Effector memory CD8-positive, alpha-beta T cell (primary cell): ENCODE measurements around the gene UPK1B.
"Not testable (repeated sequence)": the region's sequence is repeated elsewhere in the genome, so short reads cannot be mapped to it uniquely, and the experiment has no call there.

Source experiments
- ATAC-seq: fragments of 150-1000 bp; cut with Tn5 transposase; replicated peaks from 2 replicates; pipeline ENCODE4 v1.10.0; 2021; ENCODE audit warnings: mild to moderate bottlenecking, moderate library complexity
- DNase-seq, 3 experiments: peaks; one replicate each; pipeline ENCODE4 v3.0.0; 2021
- H3K27ac Mint-ChIP-seq, 2 donors: one replicate each; pipeline ENCODE4 v1.8.0; 2022; ENCODE audit warnings: mild to moderate bottlenecking in 2 of 2, mixed read lengths in 2 of 2, moderate library complexity in 2 of 2
- H3K27me3 Mint-ChIP-seq, 2 donors: one replicate each; pipeline ENCODE4 v1.8.0; 2022; ENCODE audit warnings: mixed read lengths in 2 of 2
- H3K36me3 Mint-ChIP-seq: one replicate; pipeline ENCODE4 v1.8.0; 2022; ENCODE audit warnings: mild to moderate bottlenecking, moderate library complexity, mixed read lengths; ENCODE audit not compliant: insufficient read depth
- H3K4me1 Mint-ChIP-seq, 2 donors: one replicate each; pipeline ENCODE4 v1.8.0; 2022; ENCODE audit warnings: low read depth in 2 of 2, mixed read lengths in 2 of 2
- H3K4me3 Mint-ChIP-seq, 2 donors: one replicate each; pipeline ENCODE4 v1.8.0; 2022; ENCODE audit warnings: mild to moderate bottlenecking in 2 of 2, mixed read lengths in 2 of 2, moderate library complexity in 2 of 2
- H3K9me3 Mint-ChIP-seq, 2 donors: one replicate each; pipeline ENCODE4 v1.8.0; 2022; ENCODE audit warnings: mixed read lengths in 2 of 2

UPK1B gene

DNA sequence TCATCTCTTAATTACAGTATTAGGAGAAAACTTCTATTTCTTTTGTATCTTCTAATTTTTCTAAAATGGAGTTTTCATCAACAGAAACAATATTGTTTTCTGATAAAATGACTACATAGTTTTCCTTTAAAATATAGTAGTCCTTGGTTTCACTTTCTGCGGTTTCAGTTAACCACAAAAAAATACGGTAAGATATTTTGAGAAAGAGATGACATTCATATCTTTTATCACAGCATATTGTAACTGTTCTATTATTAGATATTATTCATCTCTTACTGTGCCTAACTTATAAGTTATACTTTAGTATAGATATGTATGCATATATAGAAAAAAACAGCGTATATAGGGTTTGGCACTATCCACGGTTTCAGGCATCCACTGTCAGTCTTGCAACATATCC lies 65.0 kb downstream of the UPK1B start:
- no peak for ATAC-seq
- Mint-ChIP-seq H3K9me3 (no peaks in the 10 kb centered on the region), H3K27ac (peak overlapping the region in 1 of 2 donors; percentile 86), H3K4me1 (peaks cover 26 to 35% of the 10 kb centered on the region in 2 donors), H3K4me3 (peak overlapping the region in 1 of 2 donors; percentile 88), H3K27me3 (no peaks in the 10 kb centered on the region), H3K36me3 (peaks cover 34% of the 10 kb centered on the region)
- no peak for DNase-seq

DNA sequence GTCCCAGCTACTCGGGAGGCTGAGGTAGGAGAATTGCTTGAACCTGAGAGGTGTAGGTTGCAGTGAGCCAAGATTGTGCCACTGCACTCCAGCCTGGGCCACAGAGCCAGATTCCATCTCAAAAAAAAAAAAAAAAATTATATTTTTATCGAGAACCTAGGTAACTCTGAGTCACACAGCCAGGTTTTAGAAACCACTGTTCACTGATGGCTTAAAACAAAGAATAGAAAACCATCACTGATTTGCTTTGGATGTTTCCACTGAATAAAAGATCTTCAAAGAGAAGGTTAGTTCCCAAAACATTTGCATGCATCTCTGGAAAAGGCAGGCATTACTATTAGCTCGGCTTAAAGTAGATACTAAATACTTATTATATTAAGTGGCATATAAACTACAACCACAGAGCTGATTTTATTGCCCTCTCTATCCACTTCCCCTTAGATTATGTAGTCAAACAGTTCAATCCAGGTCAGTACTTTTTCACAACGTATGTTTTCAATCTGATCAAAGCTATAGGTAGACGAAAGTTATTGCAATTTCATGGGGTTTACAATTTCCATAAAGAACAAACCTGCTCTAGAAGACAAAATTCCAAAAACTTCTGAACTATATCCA lies 65.9 kb downstream of the UPK1B start:
- no peaks in the 10 kb centered on the region for H3K27me3 Mint-ChIP-seq
- ATAC-seq (peak; percentile 13), DNase-seq (no peak)
- no peaks in the 10 kb centered on the region for H3K9me3 Mint-ChIP-seq
- H3K4me3 Mint-ChIP-seq, result peak overlapping the region; percentile 80 to 88
- H3K36me3 Mint-ChIP-seq, result peaks cover 25% of the 10 kb centered on the region
- H3K27ac Mint-ChIP-seq, result peak overlapping the region; percentile 86 to 90
- peaks cover 26 to 35% of the 10 kb centered on the region in 2 donors for H3K4me1 Mint-ChIP-seq

DNA sequence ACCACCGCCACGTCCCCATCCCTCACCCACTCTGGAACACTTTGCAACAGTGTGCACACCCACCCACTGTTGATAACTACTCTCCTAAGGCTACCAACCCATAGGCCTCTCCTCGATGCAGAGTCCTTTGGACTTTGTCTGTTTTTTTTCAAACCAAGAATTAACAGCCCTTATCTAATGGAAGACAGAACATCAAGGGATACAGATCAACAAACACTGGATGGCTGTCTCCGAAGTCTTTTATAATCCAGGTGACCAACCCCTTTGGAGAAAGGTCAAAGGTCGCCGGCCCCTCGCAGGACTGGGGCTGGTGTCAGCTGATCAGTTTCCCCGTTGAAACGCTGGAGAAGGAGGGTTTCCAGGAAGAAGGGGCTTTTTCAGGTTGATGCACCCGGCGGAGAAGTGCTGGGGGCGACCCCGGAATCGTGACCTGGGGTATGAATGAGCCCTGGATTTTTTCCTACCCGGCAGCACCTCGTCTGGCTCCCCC lies 66.7 kb downstream of the UPK1B start:
- Mint-ChIP-seq H3K27me3 (no peaks in the 10 kb centered on the region), H3K27ac (peak overlapping the region; percentile 86 to 90), H3K4me1 (peaks cover 25 to 35% of the 10 kb centered on the region in 2 donors), H3K36me3 (peaks cover 17% of the 10 kb centered on the region), H3K9me3 (no peaks in the 10 kb centered on the region), H3K4me3 (peak overlapping the region; percentile 80 to 88)
- DNase-seq (no peak), ATAC-seq (no peak)

DNA sequence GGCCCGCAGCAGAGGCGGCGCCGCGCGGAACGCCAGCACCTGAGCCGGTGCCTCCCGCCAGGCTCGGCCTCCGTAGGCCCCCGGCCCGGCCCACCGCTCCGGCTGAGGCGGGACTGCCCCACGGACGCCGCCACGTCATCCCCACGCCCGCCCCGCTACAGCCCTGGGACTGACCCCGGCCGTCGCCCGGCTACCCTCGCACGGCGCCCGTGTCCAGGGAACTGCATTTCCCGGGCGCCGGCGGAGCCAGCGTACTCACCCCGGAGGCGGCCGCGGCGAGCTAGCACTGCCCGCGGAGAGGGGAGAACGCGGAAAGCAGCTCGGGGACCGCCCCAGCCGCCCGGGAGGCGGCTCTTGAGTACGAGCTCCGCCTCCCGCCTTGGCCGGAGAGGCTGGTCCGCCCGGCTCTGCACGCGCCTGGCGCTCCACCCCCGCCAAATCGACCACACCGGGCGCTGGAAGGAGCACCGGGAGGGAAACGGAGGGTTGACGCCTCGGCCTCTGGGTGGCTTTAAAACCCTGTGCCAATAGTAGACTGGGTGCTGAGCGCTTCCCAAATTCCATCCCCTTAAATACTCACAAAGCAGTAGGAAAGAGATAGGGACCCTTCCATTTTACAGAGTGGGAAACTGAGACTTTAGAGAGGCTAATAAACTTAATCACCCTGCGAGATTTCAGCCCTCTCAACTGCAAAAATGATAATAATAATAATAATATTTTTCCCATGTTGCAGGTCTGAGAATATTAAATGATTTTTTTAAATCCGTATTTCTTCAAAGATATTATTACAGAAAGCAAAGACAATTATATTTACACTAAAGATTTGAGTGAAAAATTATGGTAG lies 67.4 kb downstream of the UPK1B start, which contains the start of gene B4GALT4:
Gene B4GALT4 (minus strand): TSS at position 288 of the 844 bp plus-strand sequence. CDS start 10,779 bp downstream, outside the sequence.
- Mint-ChIP-seq H3K36me3 (peaks cover 11% of the 10 kb centered on the region), H3K4me3 (peak within 1 kb of the TSS; percentile 80 to 88), H3K27me3 (no peaks in the 10 kb centered on the region), H3K27ac (peak within 1 kb of the TSS; percentile 86 to 90), H3K9me3 (no peaks in the 10 kb centered on the region), H3K4me1 (peaks cover 21 to 35% of the 10 kb centered on the region in 2 donors)
- peak; percentile 61 to 68 (median 65) for DNase-seq
- peak; percentile 76 for ATAC-seq

DNA sequence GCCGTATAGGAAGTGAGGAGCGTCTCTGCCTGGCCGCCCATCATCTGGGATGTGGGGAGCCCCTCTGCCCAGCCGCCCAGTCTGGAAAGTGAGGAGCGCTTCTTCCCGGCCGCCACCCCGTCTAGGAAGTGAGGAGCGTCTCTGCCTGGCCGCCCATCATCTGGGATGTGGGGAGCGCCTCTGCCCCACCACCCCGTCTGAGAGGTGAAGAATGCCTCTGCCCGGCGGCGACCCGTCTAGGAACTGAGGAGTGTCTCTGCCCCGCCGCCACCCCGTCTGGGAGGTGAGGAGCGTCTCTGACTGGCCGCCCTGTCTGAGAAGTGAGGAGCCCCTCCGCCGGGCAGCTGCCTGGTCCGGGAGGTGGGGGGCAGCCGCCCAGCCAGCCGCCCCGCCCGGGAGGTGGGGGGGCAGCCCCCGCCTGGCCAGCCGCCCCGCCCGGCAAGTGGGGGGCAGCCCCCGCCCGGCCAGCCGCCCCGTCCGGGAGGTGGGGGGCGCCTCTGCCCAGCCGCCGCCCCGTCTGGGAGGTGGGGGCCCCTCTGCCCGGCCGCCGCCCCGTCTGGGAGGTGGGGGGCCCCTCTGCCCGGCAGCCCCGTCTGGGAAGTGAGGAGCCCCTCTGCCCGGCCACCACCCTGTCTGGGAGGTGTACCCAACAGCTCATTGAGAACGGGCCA lies 69.1 kb downstream of the UPK1B start:
- peaks cover 8 to 23% of the 10 kb centered on the region in 2 donors for H3K4me1 Mint-ChIP-seq
- not testable (repeated sequence) for H3K9me3 Mint-ChIP-seq, H3K36me3 Mint-ChIP-seq, H3K4me3 Mint-ChIP-seq, DNase-seq, ATAC-seq, H3K27ac Mint-ChIP-seq, H3K27me3 Mint-ChIP-seq

DNA sequence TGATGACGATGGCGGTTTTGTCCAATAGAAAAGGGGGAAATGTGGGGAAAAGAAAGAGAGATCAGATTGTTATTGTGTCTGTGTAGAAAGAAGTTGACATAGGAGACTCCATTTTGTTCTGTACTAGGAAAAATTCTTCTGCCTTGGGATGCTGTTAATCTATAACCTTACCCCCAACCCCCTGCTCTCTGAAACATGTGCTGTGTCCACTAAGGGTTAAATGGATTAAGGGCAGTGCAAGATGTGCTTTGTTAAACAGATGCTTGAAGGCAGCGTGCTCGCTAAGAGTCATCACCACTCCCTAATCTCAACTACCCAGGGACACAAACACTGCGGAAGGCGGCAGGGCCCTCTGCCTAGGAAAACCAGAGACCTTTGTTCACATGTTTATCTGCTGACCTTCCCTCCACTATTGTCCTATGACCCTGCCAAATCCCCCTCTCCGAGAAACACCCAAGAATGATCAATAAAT lies 69.7 kb downstream of the UPK1B start:
- not testable (repeated sequence) for H3K9me3 Mint-ChIP-seq, H3K27ac Mint-ChIP-seq, DNase-seq, H3K36me3 Mint-ChIP-seq, H3K27me3 Mint-ChIP-seq, H3K4me3 Mint-ChIP-seq, ATAC-seq
- peaks cover 8 to 23% of the 10 kb centered on the region in 2 donors for H3K4me1 Mint-ChIP-seq

DNA sequence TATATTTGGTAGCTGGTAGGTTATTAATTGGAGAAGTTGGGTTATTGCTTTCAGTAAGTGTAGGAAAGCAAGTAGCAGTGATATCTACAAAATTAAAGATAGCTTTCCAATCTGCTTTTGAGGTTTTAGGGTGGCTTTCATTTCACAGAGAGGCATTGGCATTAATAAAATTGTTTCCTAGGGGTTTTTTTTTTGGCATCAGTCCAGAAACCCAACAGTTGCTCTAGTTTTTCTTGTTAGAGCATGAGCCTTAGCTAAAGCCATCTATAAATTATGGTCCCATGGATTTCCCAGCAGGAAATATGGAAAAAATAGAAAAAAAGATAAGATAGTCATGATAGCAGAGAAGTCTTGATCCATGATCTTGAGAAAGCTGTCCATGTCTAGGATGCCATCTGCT lies 70.3 kb downstream of the UPK1B start:
- H3K27ac Mint-ChIP-seq, result no peak overlapping the region
- H3K4me1 Mint-ChIP-seq, result peaks cover 8 to 17% of the 10 kb centered on the region in 2 donors
- DNase-seq (no peak), ATAC-seq (no peak)
- H3K27me3 Mint-ChIP-seq, result no peaks in the 10 kb centered on the region
- peaks cover 0 to 8% of the 10 kb centered on the region in 2 donors for H3K9me3 Mint-ChIP-seq
- H3K4me3 Mint-ChIP-seq, result no peak overlapping the region
- peaks cover 5% of the 10 kb centered on the region for H3K36me3 Mint-ChIP-seq

DNA sequence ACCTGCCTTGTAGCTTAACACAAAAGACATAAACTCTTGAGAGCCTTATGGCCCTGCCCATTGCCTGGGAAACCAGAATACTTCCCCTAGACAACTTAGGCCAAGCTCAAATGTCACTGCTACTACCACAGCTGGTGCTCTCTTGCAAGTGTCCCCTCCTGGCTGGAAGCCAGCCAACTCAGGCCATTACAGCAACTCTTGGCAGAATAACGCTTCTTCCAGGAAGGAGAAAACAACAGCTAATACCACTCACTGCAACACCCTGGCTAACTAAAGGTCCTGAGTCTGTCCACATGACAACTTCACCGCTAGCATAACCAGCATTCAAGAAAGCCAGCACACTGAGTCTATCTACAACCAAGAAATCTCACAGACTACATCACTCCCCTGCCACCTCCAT lies 72.4 kb downstream of the UPK1B start:
- H3K36me3 Mint-ChIP-seq, result peaks cover 5% of the 10 kb centered on the region
- H3K27me3 Mint-ChIP-seq, result no peaks in the 10 kb centered on the region
- ATAC-seq, result no peak
- H3K9me3 Mint-ChIP-seq, result peaks cover 0 to 8% of the 10 kb centered on the region in 2 donors
- H3K4me1 Mint-ChIP-seq, result peaks cover 3 to 7% of the 10 kb centered on the region in 2 donors
- no peak overlapping the region for H3K27ac Mint-ChIP-seq
- DNase-seq, result no peak
- no peak overlapping the region for H3K4me3 Mint-ChIP-seq
